Measurements from ENCODE around the gene ITGA5.

Gene ITGA5

DNA sequence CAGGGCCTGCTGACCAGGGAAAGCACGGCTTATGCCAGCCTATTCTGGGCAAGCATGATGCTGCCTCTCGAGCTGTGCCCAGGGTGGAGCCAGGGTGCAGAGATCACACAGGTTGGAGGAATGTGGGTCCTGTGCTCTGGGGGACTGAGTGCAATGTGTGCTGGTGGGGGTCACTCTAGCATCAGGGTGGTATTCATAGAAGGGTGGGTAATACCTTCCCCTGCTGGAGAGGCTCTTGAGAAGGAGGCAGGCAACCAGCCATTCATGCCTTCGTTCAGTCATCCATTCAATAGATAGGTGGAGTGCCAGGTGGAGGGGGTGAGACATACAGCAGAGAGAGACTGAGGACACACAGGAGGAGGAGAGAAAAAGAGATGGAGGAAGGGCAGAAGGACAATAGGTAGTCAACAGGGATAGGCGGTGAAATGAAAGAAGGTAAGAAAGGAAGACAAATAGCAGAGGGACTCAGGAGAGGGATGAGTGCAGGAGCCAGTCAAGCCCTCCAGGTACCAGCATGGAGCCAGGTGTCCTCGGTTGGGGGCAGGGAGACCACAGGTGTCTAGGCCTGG is 29.4 kb downstream of the ITGA5 start:
- WGBS (ENCODE audit: insufficient coverage, insufficient read length) = no CpG with 5 or more reads among the region's 5 CpGs
- no peak overlapping the region for H3K4me3 ChIP-seq (ENCODE audit: low read length)
- peaks cover 1% of the 10 kb centered on the region; the same call in 1 of the 2 replicates for H3K27me3 ChIP-seq (ENCODE audit: control insufficient read depth, insufficient read depth, low read length)
- no peak for DNase-seq (ENCODE audit: low read depth, low spot score)
- no peaks in the 10 kb centered on the region for H3K36me3 ChIP-seq (ENCODE audit: control insufficient read depth, insufficient read depth, low read length)
- no peak overlapping the region for H3K27ac ChIP-seq (ENCODE audit: low read length)
- H3K4me1 ChIP-seq (ENCODE audit: control insufficient read depth, insufficient read depth, low read length) = peaks cover 23% of the 10 kb centered on the region
- no peaks in the 10 kb centered on the region for H3K9me3 ChIP-seq (ENCODE audit: control insufficient read depth, insufficient read depth, low read length)

GRCh38 chr12:54389134-54389508 is 29.9 kb downstream of the ITGA5 start:
- Histone ChIP-seq H3K4me1 (ENCODE audit: control insufficient read depth, insufficient read depth, low read length) (peaks cover 22% of the 10 kb centered on the region), H3K27ac (ENCODE audit: low read length) (no peak overlapping the region), H3K9me3 (ENCODE audit: control insufficient read depth, insufficient read depth, low read length) (no peaks in the 10 kb centered on the region), H3K27me3 (ENCODE audit: control insufficient read depth, insufficient read depth, low read length) (peaks cover 1% of the 10 kb centered on the region; the same call in 1 of the 2 replicates), H3K4me3 (ENCODE audit: low read length) (no peak overlapping the region), H3K36me3 (ENCODE audit: control insufficient read depth, insufficient read depth, low read length) (no peaks in the 10 kb centered on the region)
- no CpG with 5 or more reads among the region's 3 CpGs for WGBS (ENCODE audit: insufficient coverage, insufficient read length)
- DNase-seq (ENCODE audit: low read depth, low spot score) = no peak

GRCh38 chr12:54388237-54389133 is 30.6 kb downstream of the ITGA5 start:
- Histone ChIP-seq H3K9me3 (ENCODE audit: control insufficient read depth, insufficient read depth, low read length) (no peaks in the 10 kb centered on the region), H3K36me3 (ENCODE audit: control insufficient read depth, insufficient read depth, low read length) (no peaks in the 10 kb centered on the region), H3K27ac (ENCODE audit: low read length) (no peak overlapping the region), H3K4me3 (ENCODE audit: low read length) (no peak overlapping the region), H3K27me3 (ENCODE audit: control insufficient read depth, insufficient read depth, low read length) (peaks cover 1% of the 10 kb centered on the region; the same call in 1 of the 2 replicates), H3K4me1 (ENCODE audit: control insufficient read depth, insufficient read depth, low read length) (peaks cover 21% of the 10 kb centered on the region)
- no CpG with 5 or more reads among the region's 4 CpGs for WGBS (ENCODE audit: insufficient coverage, insufficient read length)
- no peak for DNase-seq (ENCODE audit: low read depth, low spot score)

DNA sequence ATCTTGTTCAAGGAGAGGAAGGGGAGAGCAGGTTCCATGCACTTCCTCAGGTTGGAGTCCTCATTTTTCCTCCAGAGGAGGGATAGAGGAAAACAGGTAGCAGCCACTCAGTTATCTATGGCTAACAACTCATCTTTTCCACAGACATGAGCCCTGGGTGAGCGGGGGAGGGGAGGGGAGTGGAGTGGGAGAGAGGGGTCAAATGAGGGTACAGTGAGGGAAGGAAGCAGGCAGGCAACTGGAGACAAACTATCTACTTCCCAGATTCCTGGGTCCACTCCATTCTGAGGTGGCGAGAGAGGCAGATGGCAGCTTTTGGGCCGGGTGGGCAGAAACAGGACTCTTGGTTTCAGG is 32.0 kb downstream of the ITGA5 start:
- Histone ChIP-seq H3K27ac (ENCODE audit: low read length) (no peak overlapping the region), H3K4me1 (ENCODE audit: control insufficient read depth, insufficient read depth, low read length) (peaks cover 21% of the 10 kb centered on the region), H3K4me3 (ENCODE audit: low read length) (no peak overlapping the region), H3K36me3 (ENCODE audit: control insufficient read depth, insufficient read depth, low read length) (no peaks in the 10 kb centered on the region), H3K27me3 (ENCODE audit: control insufficient read depth, insufficient read depth, low read length) (no peaks in the 10 kb centered on the region), H3K9me3 (ENCODE audit: control insufficient read depth, insufficient read depth, low read length) (no peaks in the 10 kb centered on the region)
- no peak for DNase-seq (ENCODE audit: low read depth, low spot score)
- no CpG with 5 or more reads among the region's 3 CpGs for WGBS (ENCODE audit: insufficient coverage, insufficient read length)

- H3K36me3 ChIP-seq (ENCODE audit: control insufficient read depth, insufficient read depth, low read length) = no peaks in the 10 kb centered on the region
- H3K27me3 ChIP-seq (ENCODE audit: control insufficient read depth, insufficient read depth, low read length) = no peaks in the 10 kb centered on the region
- H3K4me3 ChIP-seq (ENCODE audit: low read length) = no peak overlapping the region
- no CpG with 5 or more reads among the region's 3 CpGs for WGBS (ENCODE audit: insufficient coverage, insufficient read length)
- no peak overlapping the region for H3K27ac ChIP-seq (ENCODE audit: low read length)
- no peak for DNase-seq (ENCODE audit: low read depth, low spot score)
- H3K4me1 ChIP-seq (ENCODE audit: control insufficient read depth, insufficient read depth, low read length) = peaks cover 21% of the 10 kb centered on the region
- no peaks in the 10 kb centered on the region for H3K9me3 ChIP-seq (ENCODE audit: control insufficient read depth, insufficient read depth, low read length)
These were observed 32.5 kb downstream of the ITGA5 start for GRCh38 chr12:54386403-54387113.

DNA sequence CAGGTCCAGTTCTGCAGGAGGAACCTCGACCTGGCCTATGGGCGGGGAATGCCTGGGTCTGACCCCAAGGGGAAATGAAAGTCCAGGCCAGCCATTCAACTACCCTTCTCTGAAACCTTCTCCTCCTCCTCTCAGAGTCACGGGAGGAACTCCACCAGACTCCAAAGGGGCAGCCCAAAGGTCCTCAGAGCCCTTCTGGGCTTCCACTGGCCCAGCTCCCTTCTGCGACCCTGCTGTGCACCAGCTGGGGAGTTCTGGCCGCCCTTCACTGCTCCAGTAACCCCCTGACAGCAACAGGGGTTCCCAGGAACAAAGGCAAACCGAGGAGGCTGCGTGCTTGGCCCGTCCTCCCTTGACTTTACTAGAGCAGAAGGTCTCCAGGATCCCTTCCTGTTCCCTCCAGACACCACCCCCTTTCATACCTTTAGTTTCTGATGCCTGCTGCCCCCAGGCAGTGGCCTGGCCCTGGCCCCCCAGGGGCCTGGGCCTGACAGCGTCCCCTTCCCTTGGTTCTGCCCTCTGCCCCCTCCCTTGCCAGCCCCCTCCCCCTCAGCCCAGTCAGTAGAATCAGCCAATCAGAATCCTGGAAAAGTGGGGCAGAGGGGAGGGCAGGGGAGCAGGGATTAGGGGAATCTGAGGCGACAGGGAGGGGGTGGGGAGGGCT is 33.7 kb downstream of the ITGA5 start:
- Histone ChIP-seq H3K27me3 (ENCODE audit: control insufficient read depth, insufficient read depth, low read length) (no peaks in the 10 kb centered on the region), H3K4me1 (ENCODE audit: control insufficient read depth, insufficient read depth, low read length) (peaks cover 21% of the 10 kb centered on the region), H3K9me3 (ENCODE audit: control insufficient read depth, insufficient read depth, low read length) (no peaks in the 10 kb centered on the region), H3K4me3 (ENCODE audit: low read length) (no peak overlapping the region), H3K27ac (ENCODE audit: low read length) (no peak overlapping the region), H3K36me3 (ENCODE audit: control insufficient read depth, insufficient read depth, low read length) (no peaks in the 10 kb centered on the region)
- WGBS (ENCODE audit: insufficient coverage, insufficient read length) = no CpG with 5 or more reads among the region's 10 CpGs
- no peak for DNase-seq (ENCODE audit: low read depth, low spot score)

DNA sequence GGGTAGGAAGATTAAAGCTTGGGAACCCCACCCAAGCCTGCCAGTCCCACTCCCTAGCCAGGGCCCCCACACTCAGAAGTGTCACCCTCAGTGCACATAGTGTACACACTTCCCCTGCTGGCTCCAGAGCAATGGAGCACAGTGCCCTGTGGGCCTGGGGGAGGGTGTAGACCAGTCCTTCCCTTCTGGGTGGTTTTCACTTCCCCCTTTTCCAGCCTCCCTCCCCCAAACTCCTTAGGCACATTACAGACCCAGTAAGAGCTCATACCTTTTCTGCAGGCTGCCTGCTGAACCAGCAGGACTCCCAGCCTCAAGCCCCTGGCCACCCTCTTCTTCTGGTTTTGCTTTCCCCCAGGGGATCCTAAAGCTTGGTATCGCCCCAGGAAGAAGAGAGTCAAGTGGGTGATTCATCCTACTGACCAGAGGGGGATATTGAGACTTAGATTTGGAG is 34.5 kb downstream of the ITGA5 start, which contains the start of gene ZNF385A:
TSS of gene ZNF385A (minus strand) at position 143 of the 451 bp plus-strand sequence. CDS start 219 bp downstream, outside the sequence.
- Histone ChIP-seq H3K27me3 (ENCODE audit: control insufficient read depth, insufficient read depth, low read length) (no peaks in the 10 kb centered on the region), H3K36me3 (ENCODE audit: control insufficient read depth, insufficient read depth, low read length) (no peaks in the 10 kb centered on the region), H3K27ac (ENCODE audit: low read length) (no peak within 1 kb of the TSS), H3K9me3 (ENCODE audit: control insufficient read depth, insufficient read depth, low read length) (no peaks in the 10 kb centered on the region), H3K4me3 (ENCODE audit: low read length) (no peak within 1 kb of the TSS), H3K4me1 (ENCODE audit: control insufficient read depth, insufficient read depth, low read length) (peaks cover 21% of the 10 kb centered on the region)
- no peak for DNase-seq (ENCODE audit: low read depth, low spot score)
- WGBS (ENCODE audit: insufficient coverage, insufficient read length) = no CpG with 5 or more reads among the region's 1 CpG

DNA sequence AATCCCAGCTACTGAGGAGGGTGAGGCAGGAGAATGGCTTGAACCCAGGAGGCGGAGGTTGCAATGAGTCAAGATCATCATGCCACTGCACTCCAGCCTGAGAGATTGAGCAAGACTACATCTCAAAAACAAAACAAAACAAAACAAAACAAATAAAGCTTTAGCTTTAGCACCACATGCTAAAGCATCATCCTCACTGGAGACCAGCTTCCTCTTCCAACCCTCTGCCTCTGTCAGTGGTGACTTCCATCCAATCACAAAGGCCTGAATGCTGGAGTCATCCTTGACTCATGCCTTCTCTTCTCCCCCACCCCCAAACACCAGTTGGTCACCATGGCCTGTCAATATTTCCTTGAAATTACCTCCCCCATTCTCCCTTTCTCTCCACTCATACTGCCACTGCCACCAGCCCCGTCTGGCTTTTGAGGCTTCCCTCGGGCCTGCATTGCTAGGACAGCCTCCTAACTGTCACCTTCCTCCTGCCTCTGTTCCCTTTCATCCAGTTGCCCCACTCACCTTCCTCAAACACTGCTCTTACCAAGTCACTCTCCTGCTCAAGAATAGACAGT is 35.9 kb downstream of the ITGA5 start:
- Histone ChIP-seq H3K9me3 (ENCODE audit: control insufficient read depth, insufficient read depth, low read length) (no peaks in the 10 kb centered on the region), H3K27ac (ENCODE audit: low read length) (no peak overlapping the region), H3K4me3 (ENCODE audit: low read length) (no peak overlapping the region), H3K36me3 (ENCODE audit: control insufficient read depth, insufficient read depth, low read length) (no peaks in the 10 kb centered on the region), H3K4me1 (ENCODE audit: control insufficient read depth, insufficient read depth, low read length) (peaks cover 19% of the 10 kb centered on the region), H3K27me3 (ENCODE audit: control insufficient read depth, insufficient read depth, low read length) (no peaks in the 10 kb centered on the region)
- no peak for DNase-seq (ENCODE audit: low read depth, low spot score)
- WGBS (ENCODE audit: insufficient coverage, insufficient read length) = no CpG with 5 or more reads among the region's 3 CpGs

DNA sequence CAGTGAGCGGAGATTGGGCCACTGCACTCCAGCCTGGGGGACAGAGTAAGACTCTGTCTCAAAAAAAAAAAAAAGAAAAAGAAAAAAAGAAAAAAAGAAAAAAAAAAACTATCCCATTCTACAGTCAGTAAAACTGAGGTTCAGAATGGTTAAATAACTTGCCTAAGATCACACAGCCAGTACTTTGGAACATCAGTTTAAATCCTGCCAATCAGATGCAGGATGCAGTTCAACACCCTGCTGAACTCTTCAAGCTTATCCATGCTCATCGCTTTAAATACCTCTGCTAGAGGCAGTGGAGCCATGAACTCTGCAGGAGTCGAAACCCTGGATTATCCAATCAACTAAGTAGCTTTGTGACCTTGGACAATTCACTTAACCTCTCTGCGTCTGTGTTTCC is 37.9 kb downstream of the ITGA5 start:
- Histone ChIP-seq H3K27ac (ENCODE audit: low read length) (no peak overlapping the region), H3K4me3 (ENCODE audit: low read length) (no peak overlapping the region), H3K4me1 (ENCODE audit: control insufficient read depth, insufficient read depth, low read length) (peaks cover 9% of the 10 kb centered on the region), H3K36me3 (ENCODE audit: control insufficient read depth, insufficient read depth, low read length) (no peaks in the 10 kb centered on the region), H3K27me3 (ENCODE audit: control insufficient read depth, insufficient read depth, low read length) (no peaks in the 10 kb centered on the region), H3K9me3 (ENCODE audit: control insufficient read depth, insufficient read depth, low read length) (no peaks in the 10 kb centered on the region)
- no CpG with 5 or more reads among the region's 4 CpGs for WGBS (ENCODE audit: insufficient coverage, insufficient read length)
- DNase-seq (ENCODE audit: low read depth, low spot score) = no peak
